UCSD-AML1 (cell line): ENCODE results near the gene FHOD3.

Source experiments
- DNase-seq: peaks from one replicate; lab custom pipeline; 2025; ENCODE audit not compliant: unreplicated experiment; lab: John Stamatoyannopoulos, UW

Gene FHOD3

GRCh38 chr18:36724169-36724568 is 426.7 kb downstream of the FHOD3 start:
- no peak for DNase-seq

- DNase-seq: no peak
These were observed 427.1 kb downstream of the FHOD3 start for GRCh38 chr18:36724591-36725001.

DNA sequence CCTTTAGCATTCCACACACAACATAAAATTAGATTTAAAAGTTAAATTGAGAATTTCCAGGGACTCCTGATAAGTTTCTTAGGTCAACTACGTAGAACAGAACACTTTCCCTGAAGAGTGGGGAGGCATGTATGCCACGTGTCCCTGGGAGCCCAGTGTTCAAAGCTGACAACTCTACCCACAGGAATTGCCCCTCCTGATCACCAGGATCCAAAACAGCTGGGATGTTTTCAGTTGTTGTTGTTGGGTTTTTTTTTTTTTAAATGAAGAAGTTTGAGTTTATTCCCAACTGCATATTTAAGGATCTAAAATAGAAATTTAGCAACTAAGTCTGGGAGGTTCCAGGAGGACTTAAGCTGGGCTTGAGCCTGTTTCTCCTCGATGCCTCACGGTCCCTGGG is 430.8 kb downstream of the FHOD3 start:
- DNase-seq: no peak

DNA sequence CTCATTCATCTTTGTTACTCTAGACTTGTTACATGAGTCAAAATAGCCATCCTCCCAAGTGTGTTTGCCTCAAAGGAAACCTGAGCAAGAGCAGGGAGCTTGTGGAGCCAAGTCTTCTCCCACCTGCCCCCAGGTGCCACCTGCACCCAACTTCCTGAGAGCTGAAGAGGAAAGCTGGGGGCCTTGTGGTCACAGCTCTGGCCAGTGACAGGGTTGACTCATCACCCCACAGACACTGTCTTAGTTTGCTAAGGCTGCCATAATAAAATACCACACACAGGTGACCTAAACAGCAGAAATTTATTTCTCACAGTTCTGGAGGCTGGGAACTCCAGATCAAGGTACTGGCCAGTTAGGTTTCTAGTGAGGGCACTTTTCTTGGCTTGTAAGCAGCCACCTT is 431.7 kb downstream of the FHOD3 start:
- DNase-seq: no peak

GRCh38 chr18:36732264-36732663 is 434.8 kb downstream of the FHOD3 start:
- no peak for DNase-seq

- no peak for DNase-seq
These were observed 435.6 kb downstream of the FHOD3 start for GRCh38 chr18:36733150-36733549.

GRCh38 chr18:36734596-36734995 is 437.1 kb downstream of the FHOD3 start:
- no peak for DNase-seq

- no peak for DNase-seq
These were observed 437.6 kb downstream of the FHOD3 start for GRCh38 chr18:36735130-36735529.

GRCh38 chr18:36736094-36736493 is 438.6 kb downstream of the FHOD3 start:
- DNase-seq: no peak

DNA sequence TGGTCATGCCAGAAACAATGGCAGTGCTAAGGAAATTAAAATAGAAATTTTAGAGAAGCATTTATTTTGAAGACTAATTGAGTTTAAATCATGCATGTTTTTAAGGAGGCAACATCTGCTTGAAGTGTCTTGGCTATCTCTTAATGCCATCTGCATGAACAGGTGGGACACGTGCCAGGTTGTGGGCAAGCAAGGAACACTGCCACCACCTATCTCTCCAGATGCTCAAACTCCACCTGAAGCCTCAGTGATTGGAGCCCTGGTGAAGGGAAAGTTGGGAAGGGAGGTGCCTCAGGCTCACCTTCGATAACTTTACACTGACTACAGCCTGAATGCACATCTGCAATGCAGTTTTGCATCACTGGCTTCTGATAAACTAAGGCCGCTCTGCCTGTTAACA is 439.8 kb downstream of the FHOD3 start:
- no peak for DNase-seq

DNA sequence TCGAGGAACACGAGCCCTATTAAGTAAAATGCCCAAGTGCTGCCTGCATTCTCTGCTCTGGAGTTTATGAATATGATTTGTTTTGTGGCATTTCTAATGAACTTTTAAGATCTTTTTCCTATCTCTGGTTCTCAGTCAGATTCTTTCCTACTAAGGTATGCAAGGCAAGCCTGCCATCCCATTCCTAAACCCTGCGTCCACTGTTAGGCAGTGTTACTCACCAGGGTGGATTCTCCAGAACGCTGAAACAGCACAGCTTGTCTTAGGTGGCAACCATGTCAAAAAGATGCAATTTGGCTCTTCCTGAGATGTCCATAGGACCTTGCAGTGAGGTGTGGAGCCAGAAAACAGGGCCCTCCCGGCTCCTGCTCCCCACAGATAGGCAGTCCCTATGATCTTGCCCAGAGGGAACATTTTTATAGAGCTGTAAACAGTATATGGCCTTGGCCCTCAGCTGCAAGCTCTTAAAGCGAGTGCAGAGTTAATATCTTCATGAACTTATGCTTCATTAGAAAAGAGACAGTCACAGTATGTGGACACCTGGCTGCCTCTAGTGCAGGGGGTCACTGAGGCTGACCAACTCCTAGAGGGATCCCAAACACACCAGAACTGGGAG is 446.9 kb downstream of the FHOD3 start:
- DNase-seq: no peak

- DNase-seq: no peak
These were observed 447.9 kb downstream of the FHOD3 start for GRCh38 chr18:36745219-36745975.

DNA sequence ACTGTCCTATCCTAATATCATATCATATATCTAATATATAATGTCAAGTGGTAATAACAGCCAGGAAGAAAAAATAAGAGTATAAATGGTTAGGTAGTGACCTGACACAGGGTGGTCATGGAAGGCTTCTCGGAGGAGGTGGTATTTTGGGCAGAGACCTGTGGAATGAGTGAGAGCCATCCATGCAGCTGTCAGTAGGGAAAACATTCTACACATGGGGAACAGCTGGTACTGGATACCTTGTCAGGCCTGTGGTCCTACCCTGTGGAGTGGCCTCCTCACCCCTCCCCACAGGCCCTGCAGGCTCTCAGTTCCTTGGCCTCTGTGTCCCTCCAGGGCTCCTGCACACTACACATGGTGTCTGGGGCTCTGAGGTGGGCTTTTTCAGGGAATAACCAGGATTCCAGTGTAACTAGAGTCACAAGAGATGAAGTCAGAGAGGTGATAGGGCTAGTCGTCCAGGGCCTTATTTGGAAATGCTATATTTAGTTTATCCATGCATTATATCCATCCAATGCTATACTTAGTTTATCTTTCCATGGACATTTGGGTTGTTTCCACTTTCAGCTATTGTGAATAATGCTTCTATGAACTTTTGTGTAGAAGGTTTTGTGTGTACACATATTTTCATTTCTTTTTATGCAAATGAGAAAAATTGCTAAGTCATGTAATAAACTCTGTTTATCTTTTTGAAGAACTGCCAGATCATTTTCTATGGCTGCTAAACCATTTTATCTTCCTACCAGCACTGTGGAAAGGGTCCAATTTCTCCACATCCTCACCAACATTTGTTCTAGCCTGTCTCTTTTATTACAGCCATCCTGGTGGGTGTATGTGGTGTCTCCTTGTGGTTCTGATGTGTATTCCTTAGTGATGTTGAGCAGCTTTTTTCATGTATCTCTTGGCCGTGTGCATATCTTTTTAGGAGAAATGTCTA is 455.7 kb downstream of the FHOD3 start:
- no peak for DNase-seq

DNA sequence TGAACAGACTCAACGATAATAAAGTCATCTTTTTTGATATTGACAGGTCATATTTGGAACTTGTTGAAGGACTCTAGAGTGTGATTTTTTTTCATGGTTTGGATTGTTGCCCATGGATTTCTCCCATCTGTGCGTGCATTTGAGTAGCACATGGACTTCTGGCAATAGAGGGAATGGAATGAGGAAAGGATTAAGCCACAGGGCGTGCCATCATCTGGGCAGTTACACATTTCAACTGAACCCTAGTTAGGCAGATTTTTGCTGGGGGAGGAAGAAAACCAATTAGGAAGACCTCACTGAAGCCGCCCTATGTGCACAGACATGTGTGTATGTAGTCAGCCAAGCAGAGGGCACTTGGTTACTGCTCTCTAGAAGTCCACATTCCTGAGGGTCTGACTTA is 458.7 kb downstream of the FHOD3 start:
- DNase-seq: no peak

DNA sequence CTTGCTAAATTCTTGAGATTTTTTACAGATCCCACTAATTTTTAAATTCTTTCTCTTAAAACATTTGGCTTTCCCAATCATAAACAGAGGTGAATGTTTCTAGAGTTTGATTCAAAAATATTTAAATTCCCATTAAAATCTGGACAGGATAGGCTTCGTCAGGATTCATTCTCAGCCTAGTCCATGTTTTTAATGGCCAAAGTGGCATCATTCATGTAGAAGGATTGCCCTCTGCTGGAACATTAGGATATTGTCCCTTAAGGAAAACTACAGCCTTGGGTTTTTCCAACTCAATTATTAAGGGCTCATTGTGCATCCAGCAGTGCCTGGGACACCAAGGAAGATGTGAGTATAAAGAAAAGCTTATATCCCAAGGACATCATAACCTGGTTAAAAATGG is 459.6 kb downstream of the FHOD3 start:
- no peak for DNase-seq

DNA sequence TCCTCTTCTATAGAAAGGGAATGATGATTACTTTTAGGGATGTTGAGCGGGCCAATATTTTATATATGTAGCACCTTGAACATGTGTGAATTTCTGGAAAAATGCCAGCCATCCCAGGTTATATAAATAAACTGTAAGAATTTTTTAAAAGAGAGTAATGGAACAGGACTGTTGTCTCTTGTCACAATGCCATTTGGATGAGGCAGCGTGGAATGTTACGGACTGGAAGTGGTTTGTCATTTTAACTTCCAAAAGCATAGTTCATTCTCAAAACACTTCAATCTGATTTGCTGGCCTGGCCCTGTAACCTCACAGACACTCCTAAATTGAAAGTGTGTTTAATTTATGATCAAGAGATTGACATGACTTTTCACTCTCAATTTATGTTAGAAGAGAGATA is 460.5 kb downstream of the FHOD3 start:
- DNase-seq: no peak

- DNase-seq: no peak
These were observed 461.1 kb downstream of the FHOD3 start for GRCh38 chr18:36758623-36759022.

GRCh38 chr18:36759167-36759776 is 461.8 kb downstream of the FHOD3 start:
- DNase-seq: no peak

DNA sequence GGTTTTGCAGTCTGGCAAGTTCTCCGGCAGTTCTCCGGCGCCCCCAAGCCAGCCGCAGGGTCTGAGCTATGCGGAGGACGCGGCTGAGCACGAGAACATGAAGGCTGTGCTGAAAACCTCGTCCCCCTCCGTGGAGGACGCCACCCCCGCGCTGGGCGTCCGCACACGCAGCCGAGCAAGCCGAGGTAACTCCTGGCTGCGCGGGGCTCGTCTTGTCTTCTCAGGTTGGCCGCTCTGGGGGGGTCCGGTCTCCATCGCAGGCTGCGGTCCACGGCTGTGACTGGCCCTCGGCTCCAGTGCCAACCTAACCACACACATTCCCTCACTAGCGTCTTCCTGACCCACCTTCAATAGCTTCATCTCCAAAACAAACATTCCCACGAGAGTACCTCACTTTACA is 463.1 kb downstream of the FHOD3 start:
- no peak for DNase-seq

GRCh38 chr18:36761186-36761698 is 463.7 kb downstream of the FHOD3 start:
- DNase-seq: no peak

GRCh38 chr18:36762074-36762473 is 464.6 kb downstream of the FHOD3 start:
- DNase-seq: no peak
